T-helper 1 cell treated with Interleukin-12 subunit alpha and Interleukin-12 subunit beta and Interleukin-4 antibody, amounts not matched to agents 30 ng/mL and 1 ng/mL, for 36 hours (primary cell): ENCODE data around the gene PCYT2. TPM values are rescaled to one million over a fixed set of nuclear protein-coding genes. Genes with fewer than 3 reads are reported as not detected.
"Not testable (repeated sequence)": the region's sequence is repeated elsewhere in the genome, so short reads cannot be mapped to it uniquely, and the experiment has no call there.

Source experiments
- intact Hi-C: fragments of 100-400 bp; cut with micrococcal nuclease; formaldehyde crosslinking; loops from one replicate; pipeline ENCODE4 v1.15.1; 2024
- total RNA-seq: library from RNA; stranded (reverse); gene quantifications from 2 replicates; pipeline ENCODE4 v1.2.3, GENCODE V29; 2022

Gene PCYT2
- total RNA-seq, result 36.7 and 38.2 TPM in 2 replicates

GRCh38 chr17:81911277-81911961 is at the start of gene PCYT2:
PCYT2 (minus strand) TSS chr17:81911399; CDS start chr17:81911355, 44 bp downstream.
- intact Hi-C loops, result loop anchor here (1.0 to 5.0 kb wide), 6 partner anchors 15 to 111 kb away; partner anchors contain the start of genes ALYREF, ANAPC11, ARHGDIA and CENPX

GRCh38 chr17:81960130-81960958 is 49.1 kb upstream of the PCYT2 start:
- intact Hi-C loops, result no loop called here

DNA sequence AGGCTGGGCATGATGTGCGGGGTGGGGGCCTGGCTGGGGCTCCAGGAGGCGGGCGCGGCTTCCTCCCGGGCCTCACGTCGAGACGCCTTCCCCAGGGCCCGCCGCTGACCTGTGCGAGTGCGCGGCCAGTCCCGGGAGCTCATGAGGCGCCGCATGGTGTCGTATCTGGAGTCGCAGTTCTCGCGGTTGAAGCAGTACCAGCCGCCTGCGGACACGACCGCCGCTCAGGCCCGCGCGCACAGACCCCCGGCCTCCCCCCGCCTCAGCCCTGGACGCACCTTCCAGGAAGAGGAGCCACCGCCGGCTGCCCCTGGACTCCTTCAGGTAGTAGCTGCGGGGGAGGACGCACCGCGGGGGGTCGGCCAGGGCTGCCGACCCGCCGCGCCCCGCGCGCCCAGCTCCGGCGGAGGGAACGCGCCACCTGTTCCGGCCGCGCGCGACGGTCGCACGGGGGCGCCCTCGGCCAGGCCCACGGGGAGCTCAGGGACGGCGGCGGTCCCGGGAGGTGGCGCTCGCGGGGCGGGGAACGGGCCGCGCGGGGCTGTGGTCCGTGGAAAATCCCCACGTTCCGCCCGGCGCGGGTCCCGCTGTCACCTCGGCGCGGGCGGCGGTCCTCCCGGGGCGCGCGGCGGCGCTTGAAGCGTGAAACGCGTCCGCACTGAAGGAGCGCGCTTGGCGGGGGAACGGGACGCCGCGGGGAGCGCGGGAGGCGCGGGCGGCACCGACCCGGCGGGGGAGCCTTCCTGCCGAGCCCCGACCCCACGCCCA is 48.3 kb upstream of the PCYT2 start:
- intact Hi-C loops, result loop anchor here (1.0 to 2.0 kb wide), 2 partner anchors 62 to 195 kb away; no protein-coding TSS in a partner anchor

DNA sequence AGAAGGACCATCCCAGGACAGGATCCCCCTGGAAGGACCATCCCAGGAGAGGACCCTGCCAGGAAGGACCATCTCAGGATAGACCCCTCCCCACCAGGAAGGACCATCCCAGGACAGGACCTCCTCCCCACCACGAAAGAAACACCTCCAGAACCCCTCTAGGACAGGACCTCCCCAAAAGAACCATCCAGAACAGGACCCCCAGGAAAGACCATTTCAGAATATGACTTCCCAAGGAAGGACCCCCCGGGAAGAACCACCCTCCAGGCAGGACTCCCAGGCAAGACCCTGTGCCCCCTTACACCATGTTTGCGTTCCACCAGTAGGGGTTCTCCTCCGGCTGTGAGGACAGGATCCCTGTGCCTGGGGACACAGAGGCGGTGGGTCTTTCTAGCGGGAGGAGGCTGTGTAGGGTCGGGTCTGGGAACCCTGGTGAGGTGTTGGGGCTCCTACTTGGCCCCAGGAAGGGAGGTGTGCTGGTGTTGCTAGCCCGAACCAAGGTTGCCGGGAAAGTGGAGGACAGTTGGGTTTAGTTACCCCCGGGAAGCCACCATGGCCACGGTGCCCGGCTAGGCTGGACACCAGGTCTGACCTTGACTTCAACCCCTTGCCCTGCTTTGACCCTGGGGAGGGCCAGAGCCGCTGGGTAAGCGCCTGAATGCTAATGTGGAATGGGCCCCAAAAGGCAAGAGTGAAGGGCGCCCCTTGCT is 47.6 kb upstream of the PCYT2 start:
- intact Hi-C loops, result loop anchor here (1.0 to 2.0 kb wide), 2 partner anchors 63 to 196 kb away; no protein-coding TSS in a partner anchor

- intact Hi-C loops, result loop anchor here (2.0 kb wide), 1 partner anchor 197 kb away; no protein-coding TSS in a partner anchor
Measured at GRCh38 chr17:81957691-81958432, 46.7 kb upstream of the PCYT2 start.

GRCh38 chr17:81956607-81957589 is 45.7 kb upstream of the PCYT2 start:
- intact Hi-C loops, result no loop called here

DNA sequence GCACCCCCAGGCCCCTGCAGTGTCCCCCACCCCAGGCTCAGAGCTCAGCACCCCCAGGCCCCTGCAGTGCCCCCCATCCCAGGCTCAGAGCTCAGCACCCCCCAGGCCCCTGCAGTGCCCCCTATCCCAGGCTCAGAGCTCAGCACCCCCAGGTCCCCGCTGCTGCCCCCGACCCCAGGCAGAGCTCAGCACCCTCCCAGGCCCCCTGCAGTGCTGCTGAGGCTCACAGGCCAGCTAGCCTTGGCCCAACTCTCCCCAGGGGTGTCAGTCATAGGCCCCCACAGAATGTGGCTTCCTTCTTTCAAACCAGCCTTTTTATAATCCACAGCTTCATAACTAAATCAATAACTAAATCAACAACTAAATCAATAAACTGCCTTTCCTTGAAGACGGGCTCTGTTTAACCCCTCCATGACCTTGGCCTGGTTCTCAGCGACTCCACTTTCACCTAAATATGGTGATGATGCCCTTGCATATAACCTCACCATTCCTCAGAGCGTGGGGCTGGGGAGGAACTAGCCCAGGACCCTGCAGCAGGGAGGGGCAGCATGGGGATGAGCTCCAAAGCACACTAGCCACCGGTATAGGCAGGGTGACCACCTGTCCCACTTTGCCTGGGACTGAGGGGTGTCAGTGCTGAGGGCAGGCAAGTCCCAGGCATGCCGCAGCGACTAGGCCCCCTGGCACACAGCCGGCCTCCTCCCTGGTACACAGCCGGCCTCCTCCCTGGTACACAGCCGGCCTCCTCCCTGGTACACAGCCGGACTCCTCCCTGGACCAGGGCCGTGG is 44.8 kb upstream of the PCYT2 start:
- intact Hi-C loops, result no loop called here

DNA sequence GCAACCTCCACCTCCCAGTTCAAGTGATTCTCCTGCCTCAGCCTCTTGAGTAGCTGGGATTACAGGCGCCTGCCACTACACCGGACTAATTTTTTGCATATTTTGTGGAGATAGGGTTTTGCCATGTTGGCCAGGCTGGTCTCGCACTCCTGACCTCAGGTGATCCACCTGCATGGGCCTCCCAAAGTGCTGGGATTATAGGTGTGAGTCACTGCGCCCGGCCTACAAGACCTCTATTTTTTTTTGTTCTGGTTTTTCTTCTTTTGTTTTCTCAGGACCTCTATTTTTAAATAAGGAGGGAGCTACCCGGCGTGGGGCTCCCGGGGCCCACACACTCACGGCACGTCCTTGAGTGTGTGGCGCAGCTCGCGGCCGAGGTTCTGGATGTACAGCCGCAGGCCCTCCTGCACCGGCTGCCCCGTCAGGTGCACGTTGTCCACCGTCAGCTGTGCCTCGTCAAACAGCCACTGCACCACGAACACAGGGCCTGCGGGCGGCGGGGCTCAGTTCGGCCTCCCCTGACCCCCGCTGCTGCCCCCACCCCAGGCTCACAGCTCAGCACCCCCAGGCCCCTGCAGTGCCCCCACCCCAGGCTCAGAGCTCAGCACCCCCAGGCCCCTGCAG is 44.0 kb upstream of the PCYT2 start:
- intact Hi-C loops, result no loop called here

DNA sequence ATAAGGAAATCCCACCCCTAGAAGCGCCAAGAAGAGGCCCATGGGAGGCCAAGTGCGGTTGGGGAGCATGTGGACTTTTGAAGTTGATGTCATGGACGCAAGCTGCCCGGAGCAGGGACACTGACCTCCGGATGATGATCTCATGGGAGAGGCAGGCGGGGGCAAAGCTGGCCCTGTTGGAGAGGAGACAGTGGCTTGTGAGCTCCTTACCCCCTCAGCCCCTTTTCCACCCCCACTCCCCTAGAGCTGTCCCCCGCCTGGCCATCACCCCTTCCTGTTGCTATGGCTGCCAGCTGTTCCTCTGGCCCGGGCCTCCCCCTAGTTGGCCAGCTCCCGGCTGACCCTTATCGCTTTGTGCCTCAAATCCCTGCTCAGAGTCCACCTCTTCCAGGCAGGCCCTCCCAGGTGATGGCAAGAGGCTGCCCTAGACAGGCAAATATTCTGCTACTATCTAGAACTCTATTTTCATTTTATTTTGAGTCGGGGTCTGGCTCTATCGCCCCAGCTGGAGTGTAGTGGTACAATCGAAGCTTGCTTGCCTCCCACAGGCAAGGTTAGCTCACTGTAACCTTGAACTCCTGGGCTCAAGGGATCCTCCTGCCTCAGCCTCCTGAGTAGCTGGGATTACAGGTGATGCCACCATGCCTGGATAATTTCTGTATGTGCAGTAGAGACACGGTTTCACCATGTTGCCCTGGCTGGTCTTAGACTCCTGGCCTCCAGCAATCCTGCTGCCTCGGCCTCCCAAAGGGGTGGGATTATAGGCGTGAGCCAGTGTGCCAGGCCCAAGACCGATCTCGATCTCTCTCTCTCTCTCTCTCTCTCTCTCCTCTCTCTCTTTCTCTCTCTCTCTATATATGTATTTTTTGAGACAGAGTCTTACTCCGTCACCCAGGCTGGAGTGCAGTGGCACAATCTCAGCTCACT is 43.2 kb upstream of the PCYT2 start:
- intact Hi-C loops, result no loop called here

DNA sequence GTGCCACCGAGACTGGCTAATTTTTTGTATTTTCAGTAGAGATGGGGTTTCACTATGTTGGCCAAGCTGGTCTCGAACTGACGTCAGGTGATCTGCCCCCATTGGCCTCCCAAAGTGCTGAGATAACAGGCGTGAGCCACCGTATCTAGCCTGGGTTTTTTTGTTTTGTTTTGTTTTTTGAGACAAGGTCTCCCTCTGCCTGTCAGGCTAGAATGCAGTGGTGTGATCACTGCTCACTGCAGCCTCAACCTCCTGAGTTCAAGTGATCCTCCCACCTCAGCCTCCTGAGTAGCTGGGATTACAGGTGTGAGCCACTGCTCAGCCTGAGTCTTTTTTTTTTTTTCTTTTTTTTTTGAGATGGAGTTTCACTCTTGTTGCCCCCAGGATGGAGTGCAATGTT is 42.2 kb upstream of the PCYT2 start:
- intact Hi-C loops, result not testable (repeated sequence)

DNA sequence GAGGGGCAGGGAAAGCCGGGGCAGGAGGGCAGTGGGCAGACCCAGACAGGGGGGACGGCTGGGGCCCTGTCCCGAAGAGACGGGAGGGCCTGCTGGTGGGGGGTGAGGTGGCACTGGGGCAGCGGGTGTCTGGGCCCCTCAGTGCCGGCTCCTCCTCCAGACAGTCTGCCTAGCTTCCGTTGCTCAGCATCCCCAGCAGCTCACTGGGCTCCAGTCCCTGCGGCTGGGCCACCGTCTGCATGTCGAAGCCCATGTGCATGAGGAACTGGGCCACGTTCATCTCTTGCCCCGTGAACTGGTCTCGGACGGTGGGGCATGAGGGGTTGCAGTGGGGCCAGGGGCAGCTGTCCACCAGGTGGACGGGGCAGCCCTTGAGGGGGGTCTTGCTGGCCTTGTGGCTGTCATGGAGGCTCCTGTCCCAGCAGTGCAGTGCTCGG is 41.6 kb upstream of the PCYT2 start:
- intact Hi-C loops, result no loop called here

GRCh38 chr17:81951785-81952684 is 40.8 kb upstream of the PCYT2 start:
- intact Hi-C loops, result no loop called here

DNA sequence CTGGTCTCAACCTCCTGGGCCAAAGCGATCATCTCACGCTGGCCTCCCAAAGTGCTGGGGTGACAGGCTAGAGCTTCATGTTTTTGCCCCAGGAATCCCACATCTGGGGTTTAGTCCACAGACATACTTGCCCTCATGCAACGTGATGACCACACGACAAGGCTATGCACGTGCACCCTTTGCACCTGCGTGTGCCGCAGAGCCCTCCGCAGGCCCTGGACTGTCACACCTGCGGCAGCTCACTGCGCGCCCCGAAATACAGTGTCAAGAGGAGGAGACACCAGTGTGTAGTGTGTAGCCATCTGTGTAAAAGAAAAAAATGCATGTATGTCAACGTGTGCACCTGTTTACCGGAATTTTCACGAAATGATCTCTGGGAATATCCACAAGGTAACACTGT is 39.3 kb upstream of the PCYT2 start:
- intact Hi-C loops, result no loop called here

- intact Hi-C loops, result no loop called here
Measured at GRCh38 chr17:81948635-81949378, 37.6 kb upstream of the PCYT2 start.

- intact Hi-C loops, result no loop called here
Measured at GRCh38 chr17:81947189-81947588, 36.0 kb upstream of the PCYT2 start, which contains the start of gene MYADML2. MYADML2 (minus strand) TSS chr17:81947233; CDS start chr17:81941741, 5,492 bp downstream.
